HG02642 (cell line): Measurements from ENCODE around the gene ADNP2.

Experiments used
- ATAC-seq: cut with Tn5 transposase; IDR thresholded peaks from one replicate; pipeline ENCODE4 v1.9.1; 2021; ENCODE audit warnings: mild to moderate bottlenecking; ENCODE audit not compliant: unreplicated experiment, poor library complexity

Gene ADNP2

DNA sequence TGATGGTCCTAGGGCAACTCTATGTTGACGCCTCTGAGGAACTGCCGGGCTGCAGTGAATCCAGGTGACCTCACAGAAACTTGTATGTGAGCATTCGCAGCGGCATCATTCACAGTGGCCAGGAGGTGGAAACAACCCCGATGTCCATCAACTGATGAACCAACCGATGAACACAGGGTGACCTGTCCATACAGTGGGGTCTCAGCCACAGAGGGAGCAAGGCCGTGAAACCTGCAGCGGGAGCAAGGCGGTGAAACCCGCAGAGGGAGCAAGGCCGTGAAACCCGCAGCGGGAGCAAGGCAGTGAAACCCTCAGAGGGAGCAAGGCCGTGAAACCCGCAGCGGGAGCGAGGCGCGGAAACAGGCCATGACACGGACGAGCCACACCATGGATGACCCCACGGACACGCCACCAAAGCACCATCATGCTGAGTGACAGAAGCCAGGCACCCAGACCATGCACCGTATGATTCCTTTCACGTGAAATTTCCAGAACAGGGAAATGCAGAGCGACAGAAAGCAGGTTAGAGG lies 75.2 kb downstream of the ADNP2 start:
- ATAC-seq, result no peak

DNA sequence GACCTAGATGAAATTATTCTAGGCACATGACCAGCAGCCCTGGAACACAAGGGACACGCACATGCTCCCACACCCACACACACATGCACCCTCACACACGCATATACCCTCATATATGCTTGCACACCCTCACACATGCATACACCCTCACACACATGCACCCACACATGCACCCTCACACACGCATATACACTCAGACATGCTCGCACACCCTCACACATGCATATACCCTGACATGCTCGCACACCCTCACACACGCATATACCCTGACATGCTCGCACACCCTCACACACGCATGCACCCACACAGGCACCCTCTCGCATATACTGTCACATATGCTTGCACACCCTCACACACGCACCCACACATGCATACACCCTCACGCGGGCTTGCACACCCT lies 76.5 kb downstream of the ADNP2 start:
- no peak for ATAC-seq

DNA sequence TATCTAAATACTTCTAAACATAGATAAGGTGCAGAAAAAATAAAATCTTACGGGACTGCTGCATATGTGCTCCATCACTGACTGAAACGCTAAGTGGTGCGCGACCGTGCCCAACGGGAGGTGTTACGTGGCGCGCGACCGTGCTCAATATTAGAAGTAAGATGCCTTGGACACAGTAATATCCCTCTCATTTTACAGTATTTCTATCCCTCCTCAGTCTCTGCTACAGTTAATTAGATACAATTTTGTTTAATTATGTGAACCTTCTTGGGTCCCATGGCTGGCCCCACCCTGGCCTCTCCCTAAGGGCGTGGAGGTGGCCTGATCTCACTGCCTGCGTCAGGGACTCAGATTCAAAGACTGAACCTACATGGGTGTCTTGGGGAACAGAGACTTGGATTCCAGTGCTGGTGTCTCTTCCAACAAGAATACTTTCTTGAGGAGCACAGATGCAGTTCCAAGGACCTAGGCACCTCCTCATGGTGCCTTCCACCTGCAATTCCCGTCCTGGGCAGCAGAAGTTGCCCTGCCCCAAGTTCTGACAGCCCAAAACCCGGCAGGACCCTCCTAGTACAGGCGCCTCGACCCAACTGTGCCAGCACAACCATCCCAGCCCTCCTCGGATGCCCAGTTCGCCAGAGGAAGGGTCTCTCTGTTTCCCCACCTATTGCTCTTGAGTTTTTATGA lies 79.0 kb downstream of the ADNP2 start:
- ATAC-seq, result no peak

DNA sequence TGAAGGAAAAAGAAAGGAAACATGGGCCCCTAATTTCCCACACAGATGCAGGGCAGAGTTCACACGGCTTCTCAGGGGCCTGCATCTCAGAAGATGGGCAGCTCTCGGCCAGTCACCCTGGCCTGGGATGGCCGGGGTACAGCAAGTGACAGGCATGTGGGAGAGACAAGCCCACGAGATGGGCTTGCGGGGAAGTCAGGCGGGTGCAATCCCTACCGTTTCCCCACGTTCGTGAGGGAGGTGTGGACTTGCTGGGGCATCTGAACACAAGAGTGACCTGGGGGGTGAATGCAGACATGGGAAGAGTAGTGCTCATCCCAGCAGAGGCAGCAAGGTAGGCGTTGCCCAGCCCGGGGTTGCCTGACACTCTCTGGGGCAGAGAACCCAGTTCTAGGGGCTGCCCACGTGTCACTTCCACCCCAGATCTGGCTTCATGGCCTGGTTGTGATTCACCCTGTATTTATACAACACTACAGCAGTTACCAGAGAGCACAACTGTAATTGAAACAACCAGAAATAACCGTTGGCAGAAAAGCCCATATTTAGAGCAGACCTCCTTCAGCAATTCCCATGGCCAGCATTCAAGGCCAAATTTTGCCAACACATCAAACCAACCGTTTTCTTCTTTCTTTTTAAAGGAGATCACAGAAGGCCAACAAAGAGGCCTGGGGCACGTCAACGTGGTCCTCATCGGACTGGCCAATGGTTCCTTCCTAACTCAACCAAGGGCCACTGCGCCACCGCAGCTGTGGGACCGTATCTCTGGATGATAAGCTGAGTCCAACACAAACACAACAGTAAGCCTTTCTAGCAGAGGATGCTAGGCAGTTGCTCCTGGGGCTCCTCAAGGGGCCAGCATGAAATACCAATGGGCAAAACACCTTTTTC lies 79.8 kb downstream of the ADNP2 start:
- ATAC-seq, result no peak

DNA sequence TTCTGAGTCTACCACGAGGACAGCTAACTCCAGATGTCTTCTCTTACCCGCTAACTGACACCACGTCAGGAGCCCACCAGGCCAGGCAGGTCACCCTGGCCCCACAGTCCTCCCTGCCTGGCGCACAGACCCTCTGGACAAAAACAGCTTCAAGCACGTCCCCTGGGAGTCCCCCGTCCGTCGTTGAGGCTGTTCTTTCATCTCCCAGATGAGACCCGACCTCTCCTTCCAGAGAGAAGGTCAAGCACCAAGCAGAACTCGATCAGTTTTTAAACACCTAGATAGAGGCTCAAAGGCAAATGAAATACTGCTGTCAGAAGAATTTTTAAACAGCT lies 80.4 kb downstream of the ADNP2 start:
- ATAC-seq, result no peak
